VCaP (cell line): ENCODE results near the gene RPS6KA2.

Experiments used
- H3K27ac ChIP-seq: fragments of 450-650 bp; 2 replicates; pipeline ENCODE4 v1.5.1; 2017
- CTCF ChIP-seq: fragments of 450-650 bp; conservative IDR thresholded peaks from 2 replicates; pipeline ENCODE4 v1.5.1; 2017; ENCODE audit warnings: mild to moderate bottlenecking, moderate library complexity

RPS6KA2 gene

GRCh38 chr6:166437661-166438060 lies 189.4 kb downstream of the RPS6KA2 start:
- no peak overlapping the region for H3K27ac ChIP-seq
- TF ChIP-seq CTCF = no peak

- H3K27ac ChIP-seq = no peak overlapping the region
Observed at GRCh38 chr6:166436195-166437139, 190.6 kb downstream of the RPS6KA2 start.

GRCh38 chr6:166435574-166435973 lies 191.5 kb downstream of the RPS6KA2 start:
- H3K27ac ChIP-seq = no peak overlapping the region
- no peak for TF ChIP-seq CTCF

More at GRCh38 chr6:166436195-166437139, 190.6 kb downstream of the RPS6KA2 start:
- no peak for TF ChIP-seq CTCF

- H3K27ac ChIP-seq = no peak overlapping the region
- TF ChIP-seq CTCF = no peak
Observed at GRCh38 chr6:166434336-166434735, 192.7 kb downstream of the RPS6KA2 start.

GRCh38 chr6:166433096-166433495 lies 194.0 kb downstream of the RPS6KA2 start:
- H3K27ac ChIP-seq = no peak overlapping the region
- TF ChIP-seq CTCF = no peak

GRCh38 chr6:166430269-166430668 lies 196.8 kb downstream of the RPS6KA2 start:
- H3K27ac ChIP-seq = no peak overlapping the region

More at GRCh38 chr6:166430269-166430668, 196.8 kb downstream of the RPS6KA2 start:
- TF ChIP-seq CTCF = no peak
